Fibroblast of mammary gland (primary cell): ENCODE results near the gene CNTRL.

Experiments used
- DNase-seq: peaks from one replicate; pipeline ENCODE4 v3.0.0-alpha.2; 2010; ENCODE audit warnings: low read depth
- H3K4me3 ChIP-seq: 2 replicates; pipeline ENCODE4 v1.5.1; 2011; ENCODE audit warnings: low read depth, mild to moderate bottlenecking, low read length, moderate library complexity; ENCODE audit not compliant: control insufficient read depth
- TF ChIP-seq, protein P1 (sequence below): conservative IDR thresholded peaks from 2 replicates; pipeline ENCODE4 v1.5.1; 2011; ENCODE audit warnings: low read depth, low read length, inconsistent platforms; ENCODE audit not compliant: control insufficient read depth, insufficient read depth

The CNTRL gene

DNA sequence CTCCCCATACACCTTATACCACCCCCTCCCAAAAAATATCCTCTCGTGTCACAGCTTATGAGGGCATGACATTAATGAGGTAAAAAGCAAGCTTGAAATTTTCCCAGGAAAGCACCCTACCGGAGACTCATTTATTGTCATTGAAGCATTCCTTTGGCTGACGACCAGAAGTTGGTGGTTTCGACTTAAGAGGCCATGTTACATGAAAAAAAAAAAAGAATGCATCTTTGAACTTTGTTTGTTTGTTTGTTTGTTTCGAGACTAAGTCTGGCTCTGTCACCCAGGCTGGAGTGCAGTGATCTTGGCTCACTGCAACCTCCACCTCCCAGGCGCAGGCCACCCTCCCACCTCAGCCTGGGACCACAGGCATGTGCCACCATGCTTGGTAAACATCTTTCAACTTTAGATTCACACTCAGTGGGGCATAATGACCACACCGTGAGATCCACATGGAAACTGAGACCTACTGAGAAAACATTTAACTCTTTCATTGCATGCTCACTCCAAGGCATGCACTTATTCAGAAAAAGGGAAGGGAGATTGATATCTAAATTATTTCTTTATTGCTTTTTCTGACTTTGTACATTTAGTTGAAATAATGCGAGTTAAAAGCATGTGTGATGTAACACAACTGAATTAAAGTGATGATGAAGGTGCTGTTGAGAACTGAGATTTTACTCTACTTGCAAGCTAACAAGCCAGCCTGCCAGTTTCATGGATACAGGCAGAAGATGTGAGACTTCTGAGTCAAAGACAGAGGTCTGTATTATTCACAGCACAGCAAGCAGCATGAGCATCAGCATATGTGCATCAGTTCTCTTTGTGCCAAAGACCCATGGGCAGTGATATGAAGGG is 132.0 kb downstream of the CNTRL start:
- TF ChIP-seq, protein P1, sequence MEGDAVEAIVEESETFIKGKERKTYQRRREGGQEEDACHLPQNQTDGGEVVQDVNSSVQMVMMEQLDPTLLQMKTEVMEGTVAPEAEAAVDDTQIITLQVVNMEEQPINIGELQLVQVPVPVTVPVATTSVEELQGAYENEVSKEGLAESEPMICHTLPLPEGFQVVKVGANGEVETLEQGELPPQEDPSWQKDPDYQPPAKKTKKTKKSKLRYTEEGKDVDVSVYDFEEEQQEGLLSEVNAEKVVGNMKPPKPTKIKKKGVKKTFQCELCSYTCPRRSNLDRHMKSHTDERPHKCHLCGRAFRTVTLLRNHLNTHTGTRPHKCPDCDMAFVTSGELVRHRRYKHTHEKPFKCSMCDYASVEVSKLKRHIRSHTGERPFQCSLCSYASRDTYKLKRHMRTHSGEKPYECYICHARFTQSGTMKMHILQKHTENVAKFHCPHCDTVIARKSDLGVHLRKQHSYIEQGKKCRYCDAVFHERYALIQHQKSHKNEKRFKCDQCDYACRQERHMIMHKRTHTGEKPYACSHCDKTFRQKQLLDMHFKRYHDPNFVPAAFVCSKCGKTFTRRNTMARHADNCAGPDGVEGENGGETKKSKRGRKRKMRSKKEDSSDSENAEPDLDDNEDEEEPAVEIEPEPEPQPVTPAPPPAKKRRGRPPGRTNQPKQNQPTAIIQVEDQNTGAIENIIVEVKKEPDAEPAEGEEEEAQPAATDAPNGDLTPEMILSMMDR = no peak
- H3K4me3 ChIP-seq = no peak overlapping the region
- DNase-seq = peak; percentile 27

- H3K4me3 ChIP-seq = no peak overlapping the region
- no peak for DNase-seq
- TF ChIP-seq, protein P1 = no peak
These were observed 132.7 kb downstream of the CNTRL start for GRCh38 chr9:121207371-121207940.

DNA sequence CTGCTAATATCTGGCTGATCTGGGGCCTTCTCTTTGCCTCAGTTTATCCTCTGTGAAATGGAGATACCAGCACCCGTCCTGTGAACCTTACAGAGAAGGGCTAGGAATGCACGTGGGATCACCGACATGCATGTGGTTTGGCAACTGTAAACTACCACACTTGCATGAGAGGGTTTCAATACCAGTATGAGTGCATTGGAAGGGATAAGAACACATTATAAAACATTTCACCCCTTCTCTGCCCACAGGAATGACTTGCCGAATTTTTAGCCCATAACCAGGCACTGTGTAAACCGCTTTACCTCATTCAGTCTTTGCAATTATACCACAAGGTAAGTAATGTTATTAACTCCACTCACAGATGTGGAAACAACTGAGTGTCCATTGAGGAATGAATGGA is 135.8 kb downstream of the CNTRL start:
- DNase-seq = no peak
- TF ChIP-seq, protein P1 = no peak
- H3K4me3 ChIP-seq = no peak overlapping the region

DNA sequence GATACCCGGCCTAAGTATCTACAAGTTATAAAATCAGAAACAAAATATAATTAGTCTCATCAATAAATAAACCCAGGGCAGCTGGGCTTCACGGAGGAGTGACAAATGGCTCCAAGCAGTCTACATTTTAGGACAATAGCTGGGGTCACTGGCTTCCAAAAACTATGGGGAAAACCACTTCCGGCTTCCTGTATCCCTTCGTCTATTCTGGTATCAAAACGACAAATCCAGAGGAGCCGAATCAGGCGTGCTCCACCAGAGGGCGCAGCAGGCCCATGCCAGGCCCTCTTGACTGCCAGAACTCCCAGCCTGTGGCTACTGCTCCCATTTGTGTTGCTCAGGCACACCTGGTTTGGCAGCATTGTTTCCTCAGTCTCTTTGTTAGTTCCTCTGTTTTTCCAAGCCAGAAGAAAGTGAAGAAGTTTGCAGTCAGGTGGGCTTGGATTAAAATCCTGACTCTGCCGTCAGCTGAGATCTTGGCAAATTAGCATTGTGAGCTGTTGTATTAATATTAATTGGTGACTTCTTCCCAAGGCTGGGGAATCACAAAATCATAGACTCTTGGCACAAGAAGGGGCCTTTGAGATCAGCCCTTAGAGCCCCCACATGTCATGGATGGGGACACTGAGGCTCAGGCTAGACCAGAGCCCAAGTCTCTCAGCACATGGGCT is 138.5 kb downstream of the CNTRL start:
- DNase-seq = peak; percentile 88
- TF ChIP-seq, protein P1 = peak; percentile 99
- H3K4me3 ChIP-seq = no peak overlapping the region

DNA sequence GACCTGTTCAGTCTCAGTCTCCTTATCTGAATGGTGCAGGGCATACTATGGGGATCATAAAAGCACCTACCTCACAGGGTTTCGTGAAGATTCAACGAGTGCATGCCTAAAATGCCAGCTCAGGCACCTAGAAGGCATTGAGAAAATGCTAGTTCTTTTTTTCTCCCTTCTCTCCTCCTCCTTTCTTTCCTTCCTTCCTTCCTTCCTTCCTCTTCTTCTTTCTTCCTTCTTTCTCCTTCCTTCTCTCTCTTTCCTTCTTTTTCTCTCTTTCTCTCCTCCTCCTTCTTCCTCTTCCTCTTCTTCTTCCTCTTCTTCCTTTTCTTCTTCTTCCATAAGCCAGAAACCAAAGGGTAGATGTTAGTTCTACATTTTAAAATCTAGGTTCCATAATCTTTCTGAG is 139.2 kb downstream of the CNTRL start:
- DNase-seq = no peak
- H3K4me3 ChIP-seq = no peak overlapping the region
- TF ChIP-seq, protein P1 = no peak

- DNase-seq = no peak
- TF ChIP-seq, protein P1 = no peak
- H3K4me3 ChIP-seq = no peak overlapping the region
These were observed 141.6 kb downstream of the CNTRL start for GRCh38 chr9:121216271-121216805.
